ENCODE data around the gene STRA6. TPM values are rescaled to one million over a fixed set of nuclear protein-coding genes. Genes with fewer than 3 reads are reported as not detected.
A peak's percentile ranks its signal among the peaks of the same experiment; 100 is the strongest.
"Not testable (repeated sequence)": the region's sequence is repeated elsewhere in the genome, so short reads cannot be mapped to it uniquely, and the experiment has no call there.

Gene STRA6
- total RNA-seq, 4 donors from 2014 or later: 0.12 TPM; not detected in 3

- Histone ChIP-seq H3K4me3 (no peak overlapping the region), H3K36me3 (no peaks in the 10 kb centered on the region), H3K27ac (no peak overlapping the region), H3K4me1 (peaks cover 0 to 26% (median 11%) of the 10 kb centered on the region in 3 donors), H3K27me3 (no peaks in the 10 kb centered on the region), H3K9me3 (no peaks in the 10 kb centered on the region)
- no peak for TF ChIP-seq POLR2AphosphoS5 (IDR thresholded peaks at IDR 0.05)
- no peak for TF ChIP-seq CTCF (IDR thresholded peaks at IDR 0.05)
- TF ChIP-seq POLR2A (IDR thresholded peaks at IDR 0.05): no peak
- no peak for TF ChIP-seq EP300 (IDR thresholded peaks at IDR 0.05)
- WGBS, 2 donors (ENCODE audit: low coverage in 1 of 2): 100% methylated on average over 1 of the region's 1 CpG
- ATAC-seq: no peak
Measured at GRCh38 chr15:74165461-74165860, 37.1 kb downstream of the STRA6 start.

GRCh38 chr15:74162195-74162536, 40.4 kb downstream of the STRA6 start:
- H3K27me3 ChIP-seq, H3K36me3 ChIP-seq, ATAC-seq, H3K27ac ChIP-seq, H3K4me3 ChIP-seq, H3K9me3 ChIP-seq: not testable (repeated sequence)
- peaks cover 0 to 26% (median 11%) of the 10 kb centered on the region in 3 donors for H3K4me1 ChIP-seq
- 94 to 100% methylated on average over 3 of the region's 3 CpGs for WGBS, 2 donors (ENCODE audit: low coverage in 1 of 2)

GRCh38 chr15:74160390-74160789, 42.2 kb downstream of the STRA6 start:
- H3K27ac ChIP-seq, H3K27me3 ChIP-seq, H3K9me3 ChIP-seq, ATAC-seq, H3K4me3 ChIP-seq, H3K36me3 ChIP-seq: not testable (repeated sequence)
- H3K4me1 ChIP-seq: peaks cover 0 to 41% (median 18%) of the 10 kb centered on the region in 3 donors
- WGBS, 2 donors (ENCODE audit: low coverage in 1 of 2): 93 to 98% methylated on average over 2 to 3 of the region's 3 CpGs

GRCh38 chr15:74159773-74160172, 42.8 kb downstream of the STRA6 start:
- Histone ChIP-seq H3K27me3 (no peaks in the 10 kb centered on the region), H3K36me3 (no peaks in the 10 kb centered on the region), H3K4me3 (no peak overlapping the region), H3K9me3 (no peaks in the 10 kb centered on the region), H3K27ac (peak overlapping the region in 1 of 4 donors; percentile 30), H3K4me1 (peaks cover 0 to 41% (median 18%) of the 10 kb centered on the region in 3 donors)
- ATAC-seq: no peak
- TF ChIP-seq CTCF (IDR thresholded peaks at IDR 0.05) (no peak), EP300 (IDR thresholded peaks at IDR 0.05) (no peak), POLR2AphosphoS5 (IDR thresholded peaks at IDR 0.05) (no peak), POLR2A (IDR thresholded peaks at IDR 0.05) (no peak)
- 93 to 100% methylated on average over 1 of the region's 1 CpG for WGBS, 2 donors (ENCODE audit: low coverage in 1 of 2)

GRCh38 chr15:74158855-74159650, 43.5 kb downstream of the STRA6 start:
- Histone ChIP-seq H3K4me1 (peaks cover 0 to 41% (median 18%) of the 10 kb centered on the region in 3 donors), H3K27ac (peak overlapping the region in 1 of 4 donors; percentile 30), H3K36me3 (no peaks in the 10 kb centered on the region), H3K9me3 (no peaks in the 10 kb centered on the region), H3K27me3 (no peaks in the 10 kb centered on the region), H3K4me3 (no peak overlapping the region)
- WGBS, 2 donors (ENCODE audit: low coverage in 1 of 2): 62 to 65% methylated on average over 5 of the region's 5 CpGs
- peak; percentile 28 for ATAC-seq
- TF ChIP-seq POLR2AphosphoS5 (IDR thresholded peaks at IDR 0.05): no peak
- no peak for TF ChIP-seq CTCF (IDR thresholded peaks at IDR 0.05)
- no peak for TF ChIP-seq EP300 (IDR thresholded peaks at IDR 0.05)
- no peak for TF ChIP-seq POLR2A (IDR thresholded peaks at IDR 0.05)
